Measurements from ENCODE around the gene RANBP9. TPM values are rescaled to one million over a fixed set of nuclear protein-coding genes. Genes with fewer than 3 reads are reported as not detected.

The RANBP9 gene
- total and polyA plus RNA-seq, 2 of the 13 experiments (the other 11 are each of a cell fraction or from before 2014, with no cell fraction given), result 26.6 to 30.6 TPM

DNA sequence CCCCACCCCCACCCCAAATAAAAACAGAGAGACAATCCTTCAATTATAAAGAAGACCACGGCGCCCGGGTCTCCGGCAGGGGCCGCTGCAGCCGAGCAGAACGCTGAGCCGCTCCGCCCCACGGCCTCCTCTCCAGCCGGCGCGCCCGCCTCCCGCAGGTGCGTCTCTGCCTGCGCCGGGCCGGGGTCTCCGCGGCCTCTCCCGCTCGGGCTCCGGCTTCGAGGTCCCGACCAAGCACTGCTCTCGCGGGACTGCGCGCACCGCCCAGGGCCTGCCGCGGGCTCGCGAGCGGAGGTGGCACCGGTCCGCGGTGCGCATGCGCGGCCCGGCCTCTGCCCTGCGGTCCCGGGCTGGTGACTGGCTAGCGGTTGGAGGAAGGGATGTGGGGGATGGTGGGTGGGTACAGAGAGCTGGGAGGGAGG is 137.5 kb downstream of the RANBP9 start (continued):
- TF ChIP-seq, protein P1, sequence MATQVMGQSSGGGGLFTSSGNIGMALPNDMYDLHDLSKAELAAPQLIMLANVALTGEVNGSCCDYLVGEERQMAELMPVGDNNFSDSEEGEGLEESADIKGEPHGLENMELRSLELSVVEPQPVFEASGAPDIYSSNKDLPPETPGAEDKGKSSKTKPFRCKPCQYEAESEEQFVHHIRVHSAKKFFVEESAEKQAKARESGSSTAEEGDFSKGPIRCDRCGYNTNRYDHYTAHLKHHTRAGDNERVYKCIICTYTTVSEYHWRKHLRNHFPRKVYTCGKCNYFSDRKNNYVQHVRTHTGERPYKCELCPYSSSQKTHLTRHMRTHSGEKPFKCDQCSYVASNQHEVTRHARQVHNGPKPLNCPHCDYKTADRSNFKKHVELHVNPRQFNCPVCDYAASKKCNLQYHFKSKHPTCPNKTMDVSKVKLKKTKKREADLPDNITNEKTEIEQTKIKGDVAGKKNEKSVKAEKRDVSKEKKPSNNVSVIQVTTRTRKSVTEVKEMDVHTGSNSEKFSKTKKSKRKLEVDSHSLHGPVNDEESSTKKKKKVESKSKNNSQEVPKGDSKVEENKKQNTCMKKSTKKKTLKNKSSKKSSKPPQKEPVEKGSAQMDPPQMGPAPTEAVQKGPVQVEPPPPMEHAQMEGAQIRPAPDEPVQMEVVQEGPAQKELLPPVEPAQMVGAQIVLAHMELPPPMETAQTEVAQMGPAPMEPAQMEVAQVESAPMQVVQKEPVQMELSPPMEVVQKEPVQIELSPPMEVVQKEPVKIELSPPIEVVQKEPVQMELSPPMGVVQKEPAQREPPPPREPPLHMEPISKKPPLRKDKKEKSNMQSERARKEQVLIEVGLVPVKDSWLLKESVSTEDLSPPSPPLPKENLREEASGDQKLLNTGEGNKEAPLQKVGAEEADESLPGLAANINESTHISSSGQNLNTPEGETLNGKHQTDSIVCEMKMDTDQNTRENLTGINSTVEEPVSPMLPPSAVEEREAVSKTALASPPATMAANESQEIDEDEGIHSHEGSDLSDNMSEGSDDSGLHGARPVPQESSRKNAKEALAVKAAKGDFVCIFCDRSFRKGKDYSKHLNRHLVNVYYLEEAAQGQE (IDR thresholded peaks at IDR 0.05; ENCODE audit: borderline replicate concordance in 1 of 2, low read depth in 1 of 2, low read length in 2 of 2), result 0 out of 4 replicates have a peak, but pooled peaks of 1 of the 2 experiments have one; percentile 13
- TF ChIP-seq, protein P2, sequence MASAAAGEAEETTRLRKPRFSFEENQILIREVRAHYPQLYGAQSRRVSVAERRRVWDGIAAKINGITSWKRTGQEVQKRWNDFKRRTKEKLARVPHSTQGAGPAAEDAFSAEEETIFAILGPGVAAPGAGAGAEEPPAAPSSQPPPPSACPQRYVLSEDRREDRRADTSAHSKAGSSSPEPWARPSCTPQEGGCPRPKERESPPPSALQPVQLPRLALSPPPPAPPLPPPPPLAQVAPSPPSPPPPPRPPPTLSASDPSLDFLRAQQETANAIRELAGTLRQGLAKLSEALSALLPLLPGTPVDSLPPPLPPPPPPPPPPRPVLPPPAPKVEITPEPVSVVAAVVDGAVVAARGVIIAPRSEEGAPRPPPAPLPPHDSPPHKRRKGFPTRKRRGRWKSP (CRISPR knock-in tag; IDR thresholded peaks at IDR 0.05), result 0 out of 2 replicates have a peak, but pooled peaks have one; percentile 39
- TF ChIP-seq IKZF4 (CRISPR knock-in tag; IDR thresholded peaks at IDR 0.05; ENCODE audit: borderline replicate concordance, low read depth, not compliant biosample characterization) (peak; percentile 86), SKI (IDR thresholded peaks at IDR 0.05; ENCODE audit: partially characterized antibody) (peak; percentile 46), ZFP1 (CRISPR knock-in tag; IDR thresholded peaks at IDR 0.05) (no peak), CCAR2 (optimal IDR thresholded peaks at IDR 0.05; ENCODE audit: low read depth, low read length) (peak; percentile 58), PHF20 (CRISPR knock-in tag; IDR thresholded peaks at IDR 0.05) (peak; percentile 55), ZBTB7A (CRISPR knock-in tag; IDR thresholded peaks at IDR 0.05) (peak; percentile 94), CBX1 (IDR thresholded peaks at IDR 0.05; ENCODE audit: low read depth) (no peak), JDP2 (CRISPR knock-in tag; IDR thresholded peaks at IDR 0.05; ENCODE audit: borderline replicate concordance) (no peak), SP4 (CRISPR knock-in tag; IDR thresholded peaks at IDR 0.05) (peak; percentile 45; the same call in 1 of the 2 replicates), HOXD1 (CRISPR knock-in tag; IDR thresholded peaks at IDR 0.05) (0 out of 2 replicates have a peak, but pooled peaks have one; percentile 55), REPIN1 (CRISPR knock-in tag; IDR thresholded peaks at IDR 0.05; ENCODE audit: borderline replicate concordance, low read depth) (no peak; the same call in 1 of the 2 replicates)
- TF ChIP-seq, protein P3, sequence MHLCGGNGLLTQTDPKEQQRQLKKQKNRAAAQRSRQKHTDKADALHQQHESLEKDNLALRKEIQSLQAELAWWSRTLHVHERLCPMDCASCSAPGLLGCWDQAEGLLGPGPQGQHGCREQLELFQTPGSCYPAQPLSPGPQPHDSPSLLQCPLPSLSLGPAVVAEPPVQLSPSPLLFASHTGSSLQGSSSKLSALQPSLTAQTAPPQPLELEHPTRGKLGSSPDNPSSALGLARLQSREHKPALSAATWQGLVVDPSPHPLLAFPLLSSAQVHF (CRISPR knock-in tag; IDR thresholded peaks at IDR 0.05), result peak; percentile 70
- TF ChIP-seq, protein P4, sequence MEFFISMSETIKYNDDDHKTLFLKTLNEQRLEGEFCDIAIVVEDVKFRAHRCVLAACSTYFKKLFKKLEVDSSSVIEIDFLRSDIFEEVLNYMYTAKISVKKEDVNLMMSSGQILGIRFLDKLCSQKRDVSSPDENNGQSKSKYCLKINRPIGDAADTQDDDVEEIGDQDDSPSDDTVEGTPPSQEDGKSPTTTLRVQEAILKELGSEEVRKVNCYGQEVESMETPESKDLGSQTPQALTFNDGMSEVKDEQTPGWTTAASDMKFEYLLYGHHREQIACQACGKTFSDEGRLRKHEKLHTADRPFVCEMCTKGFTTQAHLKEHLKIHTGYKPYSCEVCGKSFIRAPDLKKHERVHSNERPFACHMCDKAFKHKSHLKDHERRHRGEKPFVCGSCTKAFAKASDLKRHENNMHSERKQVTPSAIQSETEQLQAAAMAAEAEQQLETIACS (CRISPR knock-in tag; IDR thresholded peaks at IDR 0.05), result peak; percentile 88
- TF ChIP-seq, protein P5, sequence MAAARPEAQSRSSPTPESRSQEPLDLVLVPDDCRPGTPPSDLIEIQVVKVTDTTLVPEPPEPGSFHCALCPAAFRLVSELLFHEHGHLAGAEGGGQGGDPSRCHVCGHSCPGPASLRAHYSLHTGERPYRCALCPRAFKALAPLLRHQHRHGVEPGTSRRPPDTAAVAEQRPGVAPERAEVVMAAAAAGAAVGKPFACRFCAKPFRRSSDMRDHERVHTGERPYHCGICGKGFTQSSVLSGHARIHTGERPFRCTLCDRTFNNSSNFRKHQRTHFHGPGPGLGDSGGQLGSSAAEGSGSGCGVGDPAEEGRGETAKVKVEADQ (CRISPR knock-in tag; IDR thresholded peaks at IDR 0.05; ENCODE audit: borderline replicate concordance), result peak; percentile 23; the same call in 1 of the 2 replicates
- TF ChIP-seq, protein P6, sequence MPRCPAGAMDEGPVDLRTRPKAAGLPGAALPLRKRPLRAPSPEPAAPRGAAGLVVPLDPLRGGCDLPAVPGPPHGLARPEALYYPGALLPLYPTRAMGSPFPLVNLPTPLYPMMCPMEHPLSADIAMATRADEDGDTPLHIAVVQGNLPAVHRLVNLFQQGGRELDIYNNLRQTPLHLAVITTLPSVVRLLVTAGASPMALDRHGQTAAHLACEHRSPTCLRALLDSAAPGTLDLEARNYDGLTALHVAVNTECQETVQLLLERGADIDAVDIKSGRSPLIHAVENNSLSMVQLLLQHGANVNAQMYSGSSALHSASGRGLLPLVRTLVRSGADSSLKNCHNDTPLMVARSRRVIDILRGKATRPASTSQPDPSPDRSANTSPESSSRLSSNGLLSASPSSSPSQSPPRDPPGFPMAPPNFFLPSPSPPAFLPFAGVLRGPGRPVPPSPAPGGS (CRISPR knock-in tag; IDR thresholded peaks at IDR 0.05), result peak; percentile 19
- TF ChIP-seq, protein P7, sequence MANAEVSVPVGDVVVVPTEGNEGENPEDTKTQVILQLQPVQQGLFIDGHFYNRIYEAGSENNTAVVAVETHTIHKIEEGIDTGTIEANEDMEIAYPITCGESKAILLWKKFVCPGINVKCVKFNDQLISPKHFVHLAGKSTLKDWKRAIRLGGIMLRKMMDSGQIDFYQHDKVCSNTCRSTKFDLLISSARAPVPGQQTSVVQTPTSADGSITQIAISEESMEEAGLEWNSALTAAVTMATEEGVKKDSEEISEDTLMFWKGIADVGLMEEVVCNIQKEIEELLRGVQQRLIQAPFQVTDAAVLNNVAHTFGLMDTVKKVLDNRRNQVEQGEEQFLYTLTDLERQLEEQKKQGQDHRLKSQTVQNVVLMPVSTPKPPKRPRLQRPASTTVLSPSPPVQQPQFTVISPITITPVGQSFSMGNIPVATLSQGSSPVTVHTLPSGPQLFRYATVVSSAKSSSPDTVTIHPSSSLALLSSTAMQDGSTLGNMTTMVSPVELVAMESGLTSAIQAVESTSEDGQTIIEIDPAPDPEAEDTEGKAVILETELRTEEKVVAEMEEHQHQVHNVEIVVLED (CRISPR knock-in tag; IDR thresholded peaks at IDR 0.05; ENCODE audit: borderline replicate concordance), result peak; percentile 38; the same call in 1 of the 2 replicates
